NT2/D1 (cell line): Measurements from ENCODE around the gene PDE9A.

ENCODE experiments used
- SUZ12 ChIP-seq: IDR thresholded peaks from 2 replicates; pipeline ENCODE4 v1.6.1; 2011; ENCODE audit not compliant: insufficient read length, insufficient read depth; ENCODE audit errors: extremely low read depth
- ZNF274 ChIP-seq: IDR thresholded peaks from 2 replicates; pipeline ENCODE4 v1.6.1; 2011; ENCODE audit warnings: mild to moderate bottlenecking, low read depth, low read length

GRCh38 chr21:42741066-42741465, 87.6 kb downstream of the PDE9A start:
- no peak for TF ChIP-seq SUZ12
- TF ChIP-seq ZNF274: no peak
